Osteocyte (in vitro differentiated cells): ENCODE results near the gene ATP13A5. TPM values are rescaled to one million over a fixed set of nuclear protein-coding genes. Genes with fewer than 3 reads are reported as not detected.

Experiments
- DNase-seq: peaks from one replicate; pipeline ENCODE4 v3.0.0; 2021; ENCODE audit warnings: mixed read lengths; ENCODE audit not compliant: unreplicated experiment; ENCODE audit errors: extremely low spot score
- H3K27ac Mint-ChIP-seq: one replicate; pipeline ENCODE4 v1.8.0; 2021; ENCODE audit warnings: mild to moderate bottlenecking, mixed read lengths; ENCODE audit not compliant: unreplicated experiment
- H3K27me3 Mint-ChIP-seq: one replicate; pipeline ENCODE4 v1.8.0; 2021; ENCODE audit warnings: mixed read lengths; ENCODE audit not compliant: unreplicated experiment
- H3K36me3 Mint-ChIP-seq: one replicate; pipeline ENCODE4 v1.8.0; 2021; ENCODE audit warnings: mixed read lengths; ENCODE audit not compliant: unreplicated experiment
- H3K4me1 Mint-ChIP-seq: one replicate; pipeline ENCODE4 v1.8.0; 2021; ENCODE audit warnings: mixed read lengths; ENCODE audit not compliant: unreplicated experiment
- H3K4me3 Mint-ChIP-seq: one replicate; pipeline ENCODE4 v1.8.0; 2021; ENCODE audit warnings: mild to moderate bottlenecking, moderate library complexity, mixed read lengths; ENCODE audit not compliant: unreplicated experiment
- H3K9me3 Mint-ChIP-seq: one replicate; pipeline ENCODE4 v1.8.0; 2021; ENCODE audit warnings: mixed read lengths; ENCODE audit not compliant: unreplicated experiment
- CTCF ChIP-seq: fragments of 200-600 bp; sonication (generic); IDR thresholded peaks from 2 replicates; pipeline ENCODE4 v1.5.0; 2021; ENCODE audit warnings: antibody characterized with exemption, mild to moderate bottlenecking, moderate library complexity
- total RNA-seq: library from RNA; stranded (reverse); gene quantifications from 2 replicates; pipeline ENCODE4 v1.2.1, GENCODE V29; 2021

The ATP13A5 gene
- total RNA-seq, 1 donor from 2014 or later: not detected

- no peak overlapping the region for H3K27ac Mint-ChIP-seq
- H3K27me3 Mint-ChIP-seq: peaks cover 7% of the 10 kb centered on the region
- no peaks in the 10 kb centered on the region for H3K9me3 Mint-ChIP-seq
Measured at GRCh38 chr3:193314161-193314560, 64.4 kb downstream of the ATP13A5 start.

GRCh38 chr3:193313061-193313958 is 65.2 kb downstream of the ATP13A5 start:
- no peak for TF ChIP-seq CTCF
- H3K4me3 Mint-ChIP-seq: no peak overlapping the region
- no peak overlapping the region for H3K27ac Mint-ChIP-seq
- no peaks in the 10 kb centered on the region for H3K9me3 Mint-ChIP-seq
- H3K27me3 Mint-ChIP-seq: peaks cover 7% of the 10 kb centered on the region
- H3K4me1 Mint-ChIP-seq: no peaks in the 10 kb centered on the region
- H3K36me3 Mint-ChIP-seq: no peaks in the 10 kb centered on the region
- DNase-seq: no peak

More at GRCh38 chr3:193314161-193314560, 64.4 kb downstream of the ATP13A5 start:
- Mint-ChIP-seq H3K4me1 (no peaks in the 10 kb centered on the region), H3K4me3 (no peak overlapping the region), H3K36me3 (no peaks in the 10 kb centered on the region)
- no peak for DNase-seq
- no peak for TF ChIP-seq CTCF

- no peaks in the 10 kb centered on the region for H3K36me3 Mint-ChIP-seq
- H3K4me1 Mint-ChIP-seq: no peaks in the 10 kb centered on the region
- H3K27me3 Mint-ChIP-seq: peaks cover 4% of the 10 kb centered on the region
- H3K4me3 Mint-ChIP-seq: no peak overlapping the region
- no peak for DNase-seq
- no peaks in the 10 kb centered on the region for H3K9me3 Mint-ChIP-seq
- no peak overlapping the region for H3K27ac Mint-ChIP-seq
- no peak for TF ChIP-seq CTCF
Measured at GRCh38 chr3:193310914-193311723, 67.4 kb downstream of the ATP13A5 start.

- H3K36me3 Mint-ChIP-seq: no peaks in the 10 kb centered on the region
- TF ChIP-seq CTCF: no peak
- peaks cover 3% of the 10 kb centered on the region for H3K27me3 Mint-ChIP-seq
- no peak overlapping the region for H3K4me3 Mint-ChIP-seq
- no peak for DNase-seq
- H3K9me3 Mint-ChIP-seq: no peaks in the 10 kb centered on the region
- H3K27ac Mint-ChIP-seq: no peak overlapping the region
- no peaks in the 10 kb centered on the region for H3K4me1 Mint-ChIP-seq
Measured at GRCh38 chr3:193305356-193305755, 73.2 kb downstream of the ATP13A5 start.

- Mint-ChIP-seq H3K36me3 (no peaks in the 10 kb centered on the region), H3K9me3 (no peaks in the 10 kb centered on the region), H3K27me3 (peaks cover 3% of the 10 kb centered on the region), H3K4me3 (no peak overlapping the region), H3K4me1 (no peaks in the 10 kb centered on the region), H3K27ac (no peak overlapping the region)
- DNase-seq: no peak
- TF ChIP-seq CTCF: no peak
Measured at GRCh38 chr3:193301433-193301832, 77.1 kb downstream of the ATP13A5 start.
